ENCODE measurements around the gene MCUB.
"Not testable (repeated sequence)": the region's sequence is repeated elsewhere in the genome, so short reads cannot be mapped to it uniquely, and the experiment has no call there.

MCUB gene

GRCh38 chr4:109548655-109549054 lies 11.4 kb upstream of the MCUB start:
- TF ChIP-seq CTCF (IDR thresholded peaks at IDR 0.05; ENCODE audit: borderline replicate concordance, insufficient read depth, low read depth, low read length) = no peak
- H3K4me3 ChIP-seq (ENCODE audit: low read depth, low read length) = no peak overlapping the region

GRCh38 chr4:109552237-109552636 lies 7.8 kb upstream of the MCUB start:
- TF ChIP-seq CTCF (IDR thresholded peaks at IDR 0.05; ENCODE audit: borderline replicate concordance, insufficient read depth, low read depth, low read length) = no peak

GRCh38 chr4:109553130-109553529 lies 6.9 kb upstream of the MCUB start:
- no peak overlapping the region for H3K4me3 ChIP-seq (ENCODE audit: low read depth, low read length)
- no peak for TF ChIP-seq CTCF (IDR thresholded peaks at IDR 0.05; ENCODE audit: borderline replicate concordance, insufficient read depth, low read depth, low read length)

More at GRCh38 chr4:109552237-109552636, 7.8 kb upstream of the MCUB start:
- no peak overlapping the region for H3K4me3 ChIP-seq (ENCODE audit: low read depth, low read length)

GRCh38 chr4:109554971-109555370 lies 5.1 kb upstream of the MCUB start:
- no peak for TF ChIP-seq CTCF (IDR thresholded peaks at IDR 0.05; ENCODE audit: borderline replicate concordance, insufficient read depth, low read depth, low read length)
- no peak overlapping the region for H3K4me3 ChIP-seq (ENCODE audit: low read depth, low read length)

GRCh38 chr4:109557433-109557832 lies 2.6 kb upstream of the MCUB start:
- H3K4me3 ChIP-seq (ENCODE audit: low read depth, low read length) = no peak overlapping the region
- no peak for TF ChIP-seq CTCF (IDR thresholded peaks at IDR 0.05; ENCODE audit: borderline replicate concordance, insufficient read depth, low read depth, low read length)

- not testable (repeated sequence) for H3K4me3 ChIP-seq (ENCODE audit: low read depth, low read length)
These were observed 2.0 kb upstream of the MCUB start for GRCh38 chr4:109558095-109558494.

GRCh38 chr4:109559625-109559982 lies 442 bp upstream of the MCUB start:
- H3K4me3 ChIP-seq (ENCODE audit: low read depth, low read length) = peak overlapping the region; percentile 69
- no peak for TF ChIP-seq CTCF (IDR thresholded peaks at IDR 0.05; ENCODE audit: borderline replicate concordance, insufficient read depth, low read depth, low read length)

All from GM12875 (cell line).